GM21360 (cell line): ENCODE data around the gene ZMAT5.

ENCODE experiments used
- ATAC-seq: cut with Tn5 transposase; IDR thresholded peaks from one replicate; pipeline ENCODE4 v1.9.1; 2021; ENCODE audit warnings: mild to moderate bottlenecking, moderate library complexity; ENCODE audit not compliant: unreplicated experiment

Gene ZMAT5

GRCh38 chr22:29733362-29734201, 33.2 kb downstream of the ZMAT5 start:
- ATAC-seq, result no peak

DNA sequence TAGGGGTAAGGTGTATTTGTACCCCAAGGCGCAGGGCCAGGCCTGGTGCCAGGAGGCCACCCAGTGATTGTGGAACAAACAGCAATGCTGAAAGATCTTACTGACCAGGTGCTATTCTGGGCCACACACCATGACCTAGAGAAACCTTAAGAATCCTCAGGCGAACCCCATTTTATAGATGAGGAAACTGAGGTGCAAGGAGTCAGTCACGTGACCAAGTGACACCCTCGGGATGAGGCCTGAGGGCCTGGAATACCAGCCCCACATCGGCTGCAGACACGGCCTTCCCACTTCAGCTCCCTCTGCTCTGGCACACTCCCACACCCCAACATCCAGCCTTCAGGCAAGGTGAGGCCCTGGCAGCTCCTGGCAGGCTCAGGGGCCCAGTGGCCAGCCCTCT, 33.9 kb downstream of the ZMAT5 start:
- ATAC-seq, result no peak

DNA sequence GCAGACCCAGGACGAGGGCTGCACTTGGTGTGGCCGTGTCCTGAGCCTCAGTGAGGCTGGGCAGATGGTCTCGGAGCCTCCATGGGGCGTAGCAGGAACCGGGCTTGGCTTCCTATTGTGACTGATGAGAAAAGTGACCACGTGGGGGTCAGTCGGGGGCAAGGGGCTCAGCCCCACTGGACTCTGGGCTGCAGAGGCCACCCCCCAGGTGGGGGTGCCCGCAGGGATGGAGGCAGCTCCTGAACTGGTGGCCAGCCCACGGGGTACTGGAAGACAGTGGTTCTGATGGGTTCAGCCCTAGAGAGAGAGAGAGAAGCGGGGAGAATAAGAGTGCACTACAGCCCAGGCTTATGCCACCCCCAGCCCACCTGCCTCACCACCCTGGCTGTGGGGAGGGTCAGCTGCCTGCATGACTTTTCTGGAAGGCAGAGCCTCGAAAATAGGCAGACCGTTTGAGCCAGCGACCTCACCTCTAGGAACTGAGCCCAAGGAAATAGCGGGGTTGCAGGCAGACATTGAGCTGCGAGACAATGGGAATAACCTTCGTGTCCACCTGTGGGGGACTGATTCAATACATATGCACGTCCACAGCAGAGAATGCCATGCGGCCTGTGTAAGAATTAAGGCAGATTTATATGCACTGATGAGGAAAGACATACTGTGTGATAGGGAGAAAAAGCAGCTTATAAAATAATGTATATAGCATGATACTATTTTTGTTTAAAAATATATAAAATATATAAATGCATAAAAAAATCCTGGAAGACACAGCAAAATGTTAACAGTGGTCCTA, 35.6 kb downstream of the ZMAT5 start:
- no peak for ATAC-seq

DNA sequence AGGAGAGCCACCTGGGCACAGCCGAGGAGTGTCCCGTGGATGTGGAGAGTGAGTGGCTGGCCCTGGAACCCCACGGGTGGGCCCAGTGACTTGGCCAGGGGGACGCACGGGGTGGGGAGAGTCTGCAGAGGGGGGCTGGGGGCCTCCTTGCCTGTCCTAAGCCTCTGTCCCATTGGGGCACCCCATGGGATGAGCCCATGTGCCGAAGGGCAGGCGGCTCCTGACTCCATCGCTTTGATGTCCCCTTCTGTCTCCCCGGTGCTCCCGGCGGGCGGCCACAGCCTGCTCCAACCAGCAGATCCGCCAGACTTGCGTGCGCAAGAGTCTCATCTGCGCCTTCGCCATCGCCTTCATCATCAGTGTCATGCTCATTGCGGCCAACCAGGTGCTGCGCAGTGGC, 37.6 kb downstream of the ZMAT5 start:
- no peak for ATAC-seq

- no peak for ATAC-seq
Observed at GRCh38 chr22:29727131-29727523, 39.7 kb downstream of the ZMAT5 start.

DNA sequence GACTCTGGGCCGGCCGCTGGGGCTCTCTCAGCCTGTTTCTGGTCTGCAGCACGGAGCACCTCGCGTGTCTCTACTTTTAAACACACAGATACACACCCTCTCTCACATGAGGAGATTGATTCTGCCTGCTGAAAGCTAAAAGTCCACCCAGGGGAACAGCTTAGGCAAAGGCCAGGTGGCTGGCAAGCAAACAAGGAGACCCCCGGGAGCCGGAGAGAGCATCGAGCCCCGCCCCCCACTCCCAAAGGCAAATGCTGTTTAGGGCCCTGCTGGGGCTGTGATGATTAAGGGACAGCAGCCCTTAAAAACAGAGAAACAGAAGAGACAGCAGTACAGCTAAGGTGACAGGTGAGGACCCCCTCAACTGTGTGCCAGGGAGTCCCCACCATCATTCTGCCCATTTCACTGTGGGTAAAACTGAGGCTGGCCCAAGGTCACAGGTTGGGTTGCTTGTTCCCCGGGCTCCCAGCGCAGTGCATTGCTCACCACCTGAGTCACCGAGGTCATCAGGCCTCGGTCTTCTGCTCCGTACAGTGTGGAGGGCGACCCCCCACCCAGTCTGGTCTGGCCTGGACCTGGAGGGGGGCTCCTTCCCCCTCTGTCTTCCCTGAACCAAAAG, 40.2 kb downstream of the ZMAT5 start:
- ATAC-seq, result no peak

GRCh38 chr22:29726106-29726505, 40.7 kb downstream of the ZMAT5 start:
- ATAC-seq, result no peak

- ATAC-seq, result no peak
Observed at GRCh38 chr22:29724843-29725242, 42.0 kb downstream of the ZMAT5 start.

DNA sequence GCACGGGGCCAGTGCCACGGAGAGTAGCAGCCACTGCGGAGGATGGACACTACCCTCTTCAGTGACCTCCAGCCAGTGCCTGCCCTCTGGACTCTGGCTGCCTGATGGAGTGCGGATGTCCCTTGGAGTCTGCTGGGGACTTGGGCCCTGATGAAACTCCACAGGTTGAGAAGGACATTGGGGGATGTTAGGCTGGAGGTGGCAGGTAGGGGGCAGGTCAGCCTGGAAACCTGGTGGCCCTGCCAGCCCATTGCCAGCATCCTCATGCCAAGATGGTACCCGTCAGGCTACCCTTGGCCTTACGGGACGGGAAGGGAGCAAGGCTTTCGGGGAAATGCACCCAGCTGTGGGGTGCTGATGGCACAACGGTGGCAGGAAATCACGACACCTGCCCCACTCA, 43.0 kb downstream of the ZMAT5 start:
- ATAC-seq, result no peak

DNA sequence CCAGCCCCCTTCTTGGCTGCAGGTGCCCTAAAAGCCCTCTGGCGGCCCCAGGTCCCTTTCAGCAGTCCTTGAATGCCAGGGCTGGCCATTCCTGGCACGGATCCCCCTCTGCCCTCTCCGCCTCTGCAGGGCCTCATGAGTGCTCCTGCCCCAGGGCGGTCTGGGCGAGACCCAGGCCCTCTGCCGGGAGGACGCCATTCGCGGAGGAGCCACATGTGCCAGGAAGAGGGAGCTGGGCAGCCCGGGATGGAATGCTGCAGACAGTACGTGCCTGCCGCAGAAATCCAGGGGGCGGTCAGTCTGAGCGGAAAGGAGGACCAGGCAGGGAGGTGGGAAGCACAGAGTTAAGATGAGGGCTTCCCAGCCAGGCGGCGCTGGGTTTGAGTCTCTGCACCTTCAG, 44.2 kb downstream of the ZMAT5 start:
- no peak for ATAC-seq

GRCh38 chr22:29722151-29722550, 44.7 kb downstream of the ZMAT5 start:
- no peak for ATAC-seq

- no peak for ATAC-seq
Observed at GRCh38 chr22:29720811-29721323, 45.9 kb downstream of the ZMAT5 start.

DNA sequence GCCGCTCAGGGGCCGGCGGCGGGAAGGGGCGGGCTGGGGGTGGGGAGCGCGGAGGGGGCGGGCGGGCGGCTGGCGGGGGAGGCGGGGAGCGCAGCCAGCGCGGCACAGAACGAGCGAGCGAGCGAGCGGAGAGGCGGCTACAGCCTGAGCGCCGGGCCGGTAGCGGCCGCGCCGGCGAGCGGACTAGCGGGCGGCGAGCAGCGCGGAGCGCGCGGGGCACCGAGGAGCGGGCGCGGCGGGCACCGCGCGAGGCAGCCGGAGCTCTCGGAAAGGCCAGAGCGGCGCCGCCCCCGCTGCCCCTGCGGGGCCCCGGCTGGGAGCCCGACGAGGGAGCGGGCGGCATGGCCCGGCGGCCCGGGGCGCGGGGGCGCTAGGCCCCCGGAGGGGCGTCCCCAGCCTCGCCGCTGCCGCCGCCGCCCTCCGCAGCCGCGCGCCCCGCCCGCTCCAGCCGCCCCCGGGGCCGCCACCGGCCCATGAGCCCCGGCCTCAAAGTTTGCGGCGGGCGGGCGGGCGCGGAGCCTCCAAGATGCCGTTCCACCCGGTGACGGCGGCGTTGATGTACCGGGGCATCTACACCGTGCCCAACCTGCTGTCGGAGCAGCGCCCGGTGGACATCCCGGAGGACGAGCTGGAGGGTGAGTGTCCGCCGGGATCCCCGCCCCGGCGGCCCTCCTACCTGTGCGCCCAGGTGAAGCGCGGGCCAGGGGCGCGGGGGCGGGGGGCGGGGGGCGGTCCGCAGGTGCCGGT, 46.7 kb downstream of the ZMAT5 start, which contains the start of gene CABP7:
Gene CABP7, plus strand, starts transcription at position 105 of the 747 bp plus-strand sequence. Its CDS starts 422 bp downstream, at position 527.
- no peak for ATAC-seq

DNA sequence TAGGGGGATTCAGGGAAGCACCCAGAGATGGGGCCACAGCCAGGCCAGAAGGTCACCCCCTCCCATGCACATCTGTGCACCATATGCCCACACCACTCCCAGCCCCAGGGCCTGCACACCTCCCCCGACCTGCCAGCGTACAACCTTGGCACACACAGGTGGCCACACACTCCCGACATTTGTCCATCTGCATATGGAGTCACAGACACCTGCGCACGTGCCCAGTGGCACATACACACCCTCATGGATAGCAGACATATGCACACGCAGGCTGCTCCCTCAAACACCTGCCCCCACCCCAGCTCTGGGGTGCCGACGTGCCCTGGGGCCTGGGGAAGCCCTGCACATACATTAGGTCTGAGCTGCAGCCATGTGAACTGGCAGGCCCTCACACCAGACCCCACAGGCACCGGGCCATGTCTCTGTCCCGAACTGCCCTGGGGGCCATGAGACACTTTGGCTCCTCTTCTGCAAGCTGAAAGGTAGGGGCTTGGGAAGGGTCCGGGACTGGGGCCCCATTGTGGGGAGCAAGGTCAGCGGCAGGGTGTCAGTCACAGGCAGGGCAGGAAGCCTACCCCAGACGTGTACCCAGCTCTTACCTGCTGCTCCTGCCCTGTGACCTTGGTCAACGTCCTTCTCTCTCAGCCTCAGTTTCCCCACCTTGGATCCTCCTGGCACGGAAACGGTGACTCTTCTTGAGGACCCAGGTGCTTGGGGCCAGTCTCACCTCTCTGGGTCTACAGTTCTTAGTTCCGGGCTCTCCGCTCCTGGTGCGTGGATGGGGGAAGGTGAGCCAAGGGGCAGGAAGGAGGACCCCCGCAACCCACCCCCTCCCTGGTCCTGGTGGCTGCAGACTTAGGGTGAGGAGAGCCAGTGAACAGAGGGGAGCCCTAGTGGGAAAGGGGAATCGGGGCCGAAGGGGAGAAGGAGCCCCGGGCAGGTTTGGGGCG, 47.6 kb downstream of the ZMAT5 start:
- no peak for ATAC-seq

GRCh38 chr22:29717789-29718188, 49.0 kb downstream of the ZMAT5 start:
- no peak for ATAC-seq

- no peak for ATAC-seq
Observed at GRCh38 chr22:29716814-29717545, 49.8 kb downstream of the ZMAT5 start.

GRCh38 chr22:29715705-29716104, 51.1 kb downstream of the ZMAT5 start:
- ATAC-seq, result no peak

DNA sequence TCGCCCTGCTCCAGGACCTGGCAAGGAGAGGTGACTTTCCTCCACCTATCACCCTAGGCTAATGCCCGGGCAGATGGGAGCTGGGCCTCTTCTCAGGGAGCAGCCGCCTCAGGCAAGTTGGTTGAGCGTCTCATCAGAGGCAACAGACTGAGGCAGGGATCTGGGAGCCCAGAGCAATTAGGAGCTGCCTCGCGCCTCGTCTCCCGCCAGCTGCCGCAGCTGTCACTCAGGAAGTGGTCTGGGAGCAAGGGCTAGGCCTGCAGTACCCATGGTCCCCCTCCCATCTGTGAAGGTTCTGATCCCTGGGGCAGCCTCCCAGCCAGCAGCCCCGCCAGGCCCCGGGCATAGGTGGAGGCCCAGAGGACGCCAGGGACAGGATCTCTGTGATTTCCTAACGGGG, 51.6 kb downstream of the ZMAT5 start:
- no peak for ATAC-seq

DNA sequence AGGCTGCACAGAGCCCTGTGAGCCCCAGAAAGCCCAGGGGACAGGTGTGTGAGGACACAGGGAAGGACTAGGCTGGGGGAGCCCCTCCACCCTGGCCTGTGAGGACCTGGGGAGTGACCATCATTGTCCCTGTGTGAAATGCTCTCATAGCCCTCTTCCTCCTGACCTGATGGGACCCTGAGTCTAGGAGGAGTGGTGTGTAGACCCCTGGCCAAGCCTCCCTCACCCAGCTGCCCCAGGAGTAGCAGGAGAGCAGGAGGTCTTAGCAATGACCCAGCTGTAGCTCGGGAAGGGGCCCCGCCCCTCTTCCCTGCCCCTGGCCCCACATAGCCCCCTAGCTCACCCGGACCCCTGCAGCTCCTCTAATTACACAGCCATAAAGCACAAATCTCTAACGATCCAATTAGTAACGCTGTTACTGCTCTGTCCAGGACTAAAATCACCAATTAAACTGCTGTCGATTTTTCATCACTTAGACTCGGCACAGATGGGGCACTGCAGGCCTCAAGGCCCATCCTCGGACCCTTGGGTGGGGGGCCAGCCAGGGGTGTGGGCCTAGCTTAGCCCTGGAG, 53.6 kb downstream of the ZMAT5 start:
- ATAC-seq, result no peak
